Measurements from ENCODE around the gene ST6GALNAC3. TPM values are rescaled to one million over a fixed set of nuclear protein-coding genes. Genes with fewer than 3 reads are reported as not detected.

ST6GALNAC3 gene
- total RNA-seq, 1 experiment from 2014 or later: 0.03 TPM

- no peaks in the 10 kb centered on the region for H3K36me3 ChIP-seq (ENCODE audit: control insufficient read depth, insufficient read depth, low read length)
- no peaks in the 10 kb centered on the region for H3K27me3 ChIP-seq (ENCODE audit: control insufficient read depth, insufficient read depth, low read length)
- in situ Hi-C loops (cut with HindIII; ENCODE audit: low pct_unique_long_range_greater_than_20kb, low sequenced_read_pairs) (no loop called here), intact Hi-C loops (cut with micrococcal nuclease; ENCODE audit: unreplicated experiment) (no loop called here)
- H3K4me3 ChIP-seq (ENCODE audit: low read depth in 2 of 2, low read length in 2 of 2): no peak overlapping the region
- DNase-seq (ENCODE audit: low read depth, low spot score) (no peak), ATAC-seq (no peak)
- TF ChIP-seq TCF7L2 (IDR thresholded peaks at IDR 0.05; ENCODE audit: low read depth, low read length): no peak
- no peaks in the 10 kb centered on the region for H3K4me1 ChIP-seq (ENCODE audit: control insufficient read depth, insufficient read depth, low read length)
- no peaks in the 10 kb centered on the region for H3K9me3 ChIP-seq (ENCODE audit: control insufficient read depth, insufficient read depth, low read depth, low read length)
- no TSS peak for BruUV-seq (replicated peaks)
- POLR2A ChIA-PET: no interaction called here
- no peak overlapping the region for H3K27ac ChIP-seq (ENCODE audit: low read length)
- CTCF ChIA-PET: interaction anchor here (0.7 kb wide), 1 partner anchor 479 kb away, joined by 3 read pairs; no protein-coding TSS in a partner anchor
Measured at GRCh38 chr1:76632136-76632535, 557.6 kb downstream of the ST6GALNAC3 start.

GRCh38 chr1:76635784-76636183, 561.2 kb downstream of the ST6GALNAC3 start:
- no peaks in the 10 kb centered on the region for H3K36me3 ChIP-seq (ENCODE audit: control insufficient read depth, insufficient read depth, low read length)
- intact Hi-C loops (cut with micrococcal nuclease; ENCODE audit: unreplicated experiment) (no loop called here), in situ Hi-C loops (cut with HindIII; ENCODE audit: low pct_unique_long_range_greater_than_20kb, low sequenced_read_pairs) (no loop called here)
- CTCF ChIA-PET: no interaction called here
- H3K4me1 ChIP-seq (ENCODE audit: control insufficient read depth, insufficient read depth, low read length): no peaks in the 10 kb centered on the region
- H3K9me3 ChIP-seq (ENCODE audit: control insufficient read depth, insufficient read depth, low read depth, low read length): no peaks in the 10 kb centered on the region
- TF ChIP-seq POLR2AphosphoS5 (IDR thresholded peaks at IDR 0.05; ENCODE audit: low read depth, low read length): no peak
- ATAC-seq (no peak), DNase-seq (ENCODE audit: low read depth, low spot score) (no peak)
- POLR2A ChIA-PET: no interaction called here
- no peak overlapping the region for H3K4me3 ChIP-seq (ENCODE audit: low read depth in 2 of 2, low read length in 2 of 2)
- H3K27ac ChIP-seq (ENCODE audit: low read length): no peak overlapping the region
- BruUV-seq (replicated peaks): no TSS peak
- no peaks in the 10 kb centered on the region for H3K27me3 ChIP-seq (ENCODE audit: control insufficient read depth, insufficient read depth, low read length)

GRCh38 chr1:76639181-76639580, 564.6 kb downstream of the ST6GALNAC3 start:
- in situ Hi-C loops (cut with HindIII; ENCODE audit: low pct_unique_long_range_greater_than_20kb, low sequenced_read_pairs) (no loop called here), intact Hi-C loops (cut with micrococcal nuclease; ENCODE audit: unreplicated experiment) (no loop called here)
- no peak for DNase-seq (ENCODE audit: low read depth, low spot score)
- ATAC-seq: no peak
- H3K27me3 ChIP-seq (ENCODE audit: control insufficient read depth, insufficient read depth, low read length): no peaks in the 10 kb centered on the region
- no peak overlapping the region for H3K4me3 ChIP-seq (ENCODE audit: low read depth in 2 of 2, low read length in 2 of 2)
- BruUV-seq (replicated peaks): no TSS peak
- H3K4me1 ChIP-seq (ENCODE audit: control insufficient read depth, insufficient read depth, low read length): no peaks in the 10 kb centered on the region
- CTCF ChIA-PET: no interaction called here
- no peak overlapping the region for H3K27ac ChIP-seq (ENCODE audit: low read length)
- no peaks in the 10 kb centered on the region for H3K36me3 ChIP-seq (ENCODE audit: control insufficient read depth, insufficient read depth, low read length)
- no peak for TF ChIP-seq SIN3A (IDR thresholded peaks at IDR 0.05; ENCODE audit: borderline replicate concordance, insufficient read depth, low read depth, low read length)
- no peak for TF ChIP-seq POLR2AphosphoS5 (IDR thresholded peaks at IDR 0.05; ENCODE audit: low read depth, low read length)
- no peak for TF ChIP-seq CTCF (IDR thresholded peaks at IDR 0.05)
- no peaks in the 10 kb centered on the region for H3K9me3 ChIP-seq (ENCODE audit: control insufficient read depth, insufficient read depth, low read depth, low read length)
- POLR2A ChIA-PET: no interaction called here

- intact Hi-C loops (cut with micrococcal nuclease; ENCODE audit: unreplicated experiment): no loop called here
- no peak overlapping the region for H3K4me3 ChIP-seq (ENCODE audit: low read depth in 2 of 2, low read length in 2 of 2)
- in situ Hi-C loops (cut with HindIII; ENCODE audit: low pct_unique_long_range_greater_than_20kb, low sequenced_read_pairs): no loop called here
- no TSS peak for BruUV-seq (replicated peaks)
- ChIA-PET POLR2A (no interaction called here), CTCF (no interaction called here)
- no peak overlapping the region for H3K27ac ChIP-seq (ENCODE audit: low read length)
- no peaks in the 10 kb centered on the region for H3K27me3 ChIP-seq (ENCODE audit: control insufficient read depth, insufficient read depth, low read length)
- H3K9me3 ChIP-seq (ENCODE audit: control insufficient read depth, insufficient read depth, low read depth, low read length): no peaks in the 10 kb centered on the region
- H3K4me1 ChIP-seq (ENCODE audit: control insufficient read depth, insufficient read depth, low read length): no peaks in the 10 kb centered on the region
- ATAC-seq (no peak), DNase-seq (ENCODE audit: low read depth, low spot score) (no peak)
- no peak for TF ChIP-seq CTCF (IDR thresholded peaks at IDR 0.05)
- no peak for TF ChIP-seq SIN3A (IDR thresholded peaks at IDR 0.05; ENCODE audit: borderline replicate concordance, insufficient read depth, low read depth, low read length)
- TF ChIP-seq POLR2AphosphoS5 (IDR thresholded peaks at IDR 0.05; ENCODE audit: low read depth, low read length): no peak
- TF ChIP-seq REST (IDR thresholded peaks at IDR 0.05; ENCODE audit: insufficient read depth in 1 of 2, low read depth in 2 of 2, low read length in 1 of 2): no peak
- no peak for TF ChIP-seq TCF7L2 (IDR thresholded peaks at IDR 0.05; ENCODE audit: low read depth, low read length)
- no peaks in the 10 kb centered on the region for H3K36me3 ChIP-seq (ENCODE audit: control insufficient read depth, insufficient read depth, low read length)
Measured at GRCh38 chr1:76640092-76640491, 565.5 kb downstream of the ST6GALNAC3 start.
